K562 (cell line): ENCODE data around the gene EEF2K. TPM values are rescaled to one million over a fixed set of nuclear protein-coding genes. Genes with fewer than 3 reads are reported as not detected.

Experiments
- ATF4 ChIP-seq: fragments of 450-650 bp; formaldehyde crosslinking; IDR thresholded peaks from 2 replicates; pipeline ENCODE4 v1.4.0; 2022; ENCODE audit warnings: mild to moderate bottlenecking, moderate library complexity
- FOXA3 ChIP-seq, 2 experiments: fragments of 450-650 bp in 1 of 2; sonication (generic) in 1 of 2; formaldehyde crosslinking; IDR thresholded peaks in 1 of 2; conservative IDR thresholded peaks in 1 of 2; 2 replicates each; pipeline versions ENCODE4 v1.4.0 to v1.8.0; 2020 to 2022; ENCODE audit warnings: mild to moderate bottlenecking in 2 of 2, missing genetic modification reagents in 1 of 2
- HINFP ChIP-seq: fragments of 450-650 bp; conservative IDR thresholded peaks from 2 replicates; pipeline ENCODE4 v1.6.1; 2016; ENCODE audit warnings: missing genetic modification characterization, low read depth, mild to moderate bottlenecking, control low read depth, missing compliant biosample characterization
- JUNB ChIP-seq: fragments of 450-650 bp; formaldehyde crosslinking; conservative IDR thresholded peaks from 2 replicates; pipeline ENCODE4 v1.4.0; 2020; ENCODE audit warnings: mild to moderate bottlenecking
- MAFK ChIP-seq: IDR thresholded peaks from 2 replicates; pipeline ENCODE4 v1.6.1; 2011; ENCODE audit warnings: low read length, improper control_type of control experiment
- MEF2D ChIP-seq: conservative IDR thresholded peaks from 2 replicates; pipeline ENCODE4 v1.6.1; 2016; ENCODE audit warnings: low read depth, missing genetic modification characterization, missing compliant biosample characterization
- NR0B1 ChIP-seq: fragments of 450-650 bp; IDR thresholded peaks from one replicate; pipeline ENCODE4 v1.6.1; 2018; ENCODE audit warnings: mild to moderate bottlenecking, moderate library complexity; ENCODE audit not compliant: partially characterized antibody
- NRF1 ChIP-seq, 2 experiments: fragments of 450-650 bp; IDR thresholded peaks in 1 of 2; conservative IDR thresholded peaks in 1 of 2; 2 replicates each; pipeline ENCODE4 v1.6.1; 2014; ENCODE audit warnings: mild to moderate bottlenecking in 2 of 2
- TFE3 ChIP-seq: fragments of 450-650 bp; formaldehyde crosslinking; IDR thresholded peaks from 2 replicates; pipeline ENCODE4 v1.4.0; 2020; ENCODE audit warnings: mild to moderate bottlenecking, mixed read lengths
- TRIM24 ChIP-seq, 2 experiments: fragments of 450-650 bp; IDR thresholded peaks; 2 replicates each; pipeline ENCODE4 v1.6.1; 2016
- ZNF766 ChIP-seq: fragments of 200-800 bp; sonication (Bioruptor generic); conservative IDR thresholded peaks from 2 replicates; pipeline ENCODE4 v1.6.1; 2016; ENCODE audit warnings: missing genetic modification characterization, missing compliant biosample characterization
- polyA plus RNA-seq, 8 experiments: library from polyadenylated mRNA; depleted of rRNA in 4 of 8; stranded (reverse) in 5 of 8; unstranded in 3 of 8; fragments of >200 nt; fragmentation: Nextera tagmentation in 2 of 8; fragmentation: Illumina TruSeq in 1 of 8; extraction: Ambion mirVana in 2 of 8; extraction: Trizol in 1 of 8; gene quantifications; 2 replicates each; pipeline versions ENCODE4 v1.2.1 to v1.2.3, GENCODE V29; 2011 to 2014; ENCODE audit warnings: inconsistent platforms in 1 of 8, missing spikeins in 1 of 8
- total RNA-seq, 7 experiments: library from RNA; depleted of rRNA in 6 of 7; stranded (reverse); fragments of >200 nt in 6 of 7; fragmentation: Illumina TruSeq in 2 of 7; extraction: Trizol in 2 of 7; gene quantifications; 2 replicates each; pipeline versions ENCODE4 v1.2.1 to v1.2.3, GENCODE V29; 2011 to 2021; ENCODE audit warnings: low replicate concordance in 1 of 7
- TF ChIP-seq, protein P1 (sequence below): fragments of 250-450 bp; sonication (Bioruptor Pico); IDR thresholded peaks from 2 replicates; pipeline ENCODE4 v1.8.0; 2022; ENCODE audit warnings: moderate library complexity, mild to moderate bottlenecking, inconsistent platforms
- TF ChIP-seq, protein P2 (sequence below), 3 experiments: IDR thresholded peaks in 2 of 3; conservative IDR thresholded peaks in 1 of 3; 2 replicates each; pipeline ENCODE4 v1.5.1; 2011 to 2012; ENCODE audit warnings: low read length in 3 of 3, mild to moderate bottlenecking in 3 of 3, control low read depth in 2 of 3, improper control_type of control experiment in 1 of 3, inconsistent platforms in 1 of 3, low read depth in 1 of 3, mixed read lengths in 1 of 3, moderate library complexity in 1 of 3; ENCODE audit not compliant: insufficient read depth in 2 of 3
- TF ChIP-seq, protein P3 (sequence below), 2 experiments: fragments of 200-800 bp in 1 of 2; sonication (Bioruptor generic) in 1 of 2; sonication (generic) in 1 of 2; formaldehyde crosslinking in 1 of 2; IDR thresholded peaks in 1 of 2; conservative IDR thresholded peaks in 1 of 2; 2 replicates each; pipeline versions ENCODE4 v1.5.0 to v1.6.1; 2016 to 2020; ENCODE audit warnings: missing compliant biosample characterization in 1 of 2, missing genetic modification characterization in 1 of 2, missing genetic modification reagents in 1 of 2

The EEF2K gene
- total and polyA plus RNA-seq, 9 of the 15 experiments (the other 6 are each of a cell fraction or from before 2014, with no cell fraction given) = 3.0 to 35.2 (median 12.2) TPM

GRCh38 chr16:22206013-22206841, at the start of gene EEF2K (continued):
- TF ChIP-seq NR0B1 (no peak), TRIM24 (IDR thresholded peaks at IDR 0.05) (peak in 1 of 2 experiments; percentile 61; a peak in 1 of 4 replicates), MEF2D (0 out of 2 replicates have a peak, but pooled peaks have one; percentile 20), ZNF766 (no peak; the same call in 1 of the 2 replicates), ATF4 (CRISPR knock-in tag) (no peak), FOXA3 (CRISPR knock-in tag; conservative IDR thresholded peaks at IDR 0.05 in 1 of 2, IDR thresholded peaks at IDR 0.05 in 1 of 2) (peak; percentile 69 to 93), JUNB (CRISPR knock-in tag) (no peak), NRF1 (conservative IDR thresholded peaks at IDR 0.05 in 1 of 2, IDR thresholded peaks at IDR 0.05 in 1 of 2) (peak; percentile 60 to 67; a peak in 3 of 4 replicates), MAFK (no peak; the same call in 1 of the 2 replicates), HINFP (tag) (no peak), TFE3 (CRISPR knock-in tag) (no peak)
- TF ChIP-seq, protein P1, sequence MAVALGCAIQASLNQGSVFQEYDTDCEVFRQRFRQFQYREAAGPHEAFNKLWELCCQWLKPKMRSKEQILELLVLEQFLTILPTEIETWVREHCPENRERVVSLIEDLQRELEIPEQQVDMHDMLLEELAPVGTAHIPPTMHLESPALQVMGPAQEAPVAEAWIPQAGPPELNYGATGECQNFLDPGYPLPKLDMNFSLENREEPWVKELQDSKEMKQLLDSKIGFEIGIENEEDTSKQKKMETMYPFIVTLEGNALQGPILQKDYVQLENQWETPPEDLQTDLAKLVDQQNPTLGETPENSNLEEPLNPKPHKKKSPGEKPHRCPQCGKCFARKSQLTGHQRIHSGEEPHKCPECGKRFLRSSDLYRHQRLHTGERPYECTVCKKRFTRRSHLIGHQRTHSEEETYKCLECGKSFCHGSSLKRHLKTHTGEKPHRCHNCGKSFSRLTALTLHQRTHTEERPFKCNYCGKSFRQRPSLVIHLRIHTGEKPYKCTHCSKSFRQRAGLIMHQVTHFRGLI (CRISPR knock-in tag) = no peak
- TF ChIP-seq, protein P2, sequence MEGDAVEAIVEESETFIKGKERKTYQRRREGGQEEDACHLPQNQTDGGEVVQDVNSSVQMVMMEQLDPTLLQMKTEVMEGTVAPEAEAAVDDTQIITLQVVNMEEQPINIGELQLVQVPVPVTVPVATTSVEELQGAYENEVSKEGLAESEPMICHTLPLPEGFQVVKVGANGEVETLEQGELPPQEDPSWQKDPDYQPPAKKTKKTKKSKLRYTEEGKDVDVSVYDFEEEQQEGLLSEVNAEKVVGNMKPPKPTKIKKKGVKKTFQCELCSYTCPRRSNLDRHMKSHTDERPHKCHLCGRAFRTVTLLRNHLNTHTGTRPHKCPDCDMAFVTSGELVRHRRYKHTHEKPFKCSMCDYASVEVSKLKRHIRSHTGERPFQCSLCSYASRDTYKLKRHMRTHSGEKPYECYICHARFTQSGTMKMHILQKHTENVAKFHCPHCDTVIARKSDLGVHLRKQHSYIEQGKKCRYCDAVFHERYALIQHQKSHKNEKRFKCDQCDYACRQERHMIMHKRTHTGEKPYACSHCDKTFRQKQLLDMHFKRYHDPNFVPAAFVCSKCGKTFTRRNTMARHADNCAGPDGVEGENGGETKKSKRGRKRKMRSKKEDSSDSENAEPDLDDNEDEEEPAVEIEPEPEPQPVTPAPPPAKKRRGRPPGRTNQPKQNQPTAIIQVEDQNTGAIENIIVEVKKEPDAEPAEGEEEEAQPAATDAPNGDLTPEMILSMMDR (IDR thresholded peaks at IDR 0.05 in 2 of 3, conservative IDR thresholded peaks at IDR 0.05 in 1 of 3; ENCODE audit: insufficient read depth in 2 of 3, low read depth in 1 of 3, low read length in 3 of 3) = peak; percentile 90 to 99 (median 95)
- TF ChIP-seq, protein P3, sequence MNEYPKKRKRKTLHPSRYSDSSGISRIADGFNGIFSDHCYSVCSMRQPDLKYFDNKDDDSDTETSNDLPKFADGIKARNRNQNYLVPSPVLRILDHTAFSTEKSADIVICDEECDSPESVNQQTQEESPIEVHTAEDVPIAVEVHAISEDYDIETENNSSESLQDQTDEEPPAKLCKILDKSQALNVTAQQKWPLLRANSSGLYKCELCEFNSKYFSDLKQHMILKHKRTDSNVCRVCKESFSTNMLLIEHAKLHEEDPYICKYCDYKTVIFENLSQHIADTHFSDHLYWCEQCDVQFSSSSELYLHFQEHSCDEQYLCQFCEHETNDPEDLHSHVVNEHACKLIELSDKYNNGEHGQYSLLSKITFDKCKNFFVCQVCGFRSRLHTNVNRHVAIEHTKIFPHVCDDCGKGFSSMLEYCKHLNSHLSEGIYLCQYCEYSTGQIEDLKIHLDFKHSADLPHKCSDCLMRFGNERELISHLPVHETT (CRISPR knock-in tag; conservative IDR thresholded peaks at IDR 0.05 in 1 of 2, IDR thresholded peaks at IDR 0.05 in 1 of 2) = peak in 1 of 2 experiments; percentile 84; a peak in 2 of 4 replicates
